Left cardiac atrium (tissue), 4 donors: ENCODE measurements around the gene MRGPRD. TPM values are rescaled to one million over a fixed set of nuclear protein-coding genes. Genes with fewer than 3 reads are reported as not detected.

ENCODE experiments used
- ATAC-seq, 2 donors: fragments of 200-7000 bp; cut with Tn5 transposase; one replicate each; pipeline ENCODE4 v1.9.1; 2020; ENCODE audit warnings: mild to moderate bottlenecking in 2 of 2, moderate library complexity in 2 of 2
- DNase-seq: peaks from one replicate; pipeline ENCODE4 v3.0.0-alpha.2; 2020
- intact Hi-C, 2 donors: fragments of 100-400 bp; cut with DNase I; formaldehyde crosslinking; loops; one replicate each; pipeline versions ENCODE4 v1.14.1 to v1.15.1; 2022 to 2023
- total RNA-seq, 2 donors: library from RNA; stranded (reverse); fragmentation: NEBNext Ultra II Directional; extraction: Animal tissue kit (Norgen Biotek cat#: 25700); gene quantifications; one replicate each; pipeline ENCODE4 v1.2.1, GENCODE V29; 2021
- donor health status: DM: no; HTN: yes; CAD: no.
- donor health status: DM: no; HTN: yes; CAD: no; lungs with severe emphysema.
- donor health status: DM: yes; HTN: yes; CAD: no.
- donor health status: Dilated cardiomyopathy.

The MRGPRD gene
- total RNA-seq, 2 donors from 2014 or later = not detected

- intact Hi-C loops = no loop called here
- DNase-seq (no peak), ATAC-seq (no peak)
Observed at GRCh38 chr11:68958211-68958610, 22.6 kb downstream of the MRGPRD start.

- intact Hi-C loops = no loop called here
- DNase-seq (no peak), ATAC-seq (no peak)
Observed at GRCh38 chr11:68956547-68957254, 24.1 kb downstream of the MRGPRD start.

DNA sequence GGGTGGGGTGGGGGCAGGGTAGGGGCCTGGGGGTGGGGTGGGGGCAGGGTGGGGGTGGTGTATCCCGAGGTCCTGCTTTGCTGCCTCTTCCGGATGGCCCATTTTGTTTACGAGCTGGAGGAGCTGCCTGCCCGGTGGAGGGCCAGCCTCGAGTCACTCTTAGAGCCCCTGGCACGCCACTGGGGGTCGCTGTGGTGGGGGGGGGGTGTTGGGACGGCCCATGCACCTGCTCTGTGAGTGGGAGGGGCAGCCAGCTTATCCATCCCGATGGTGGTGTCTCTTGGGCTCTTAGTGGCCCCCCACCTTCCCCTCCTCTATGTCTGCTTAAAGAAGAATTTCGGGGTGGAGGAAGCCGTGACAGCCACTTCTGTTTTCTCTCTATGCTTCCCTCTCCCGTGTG lies 24.6 kb downstream of the MRGPRD start:
- peak in 1 of 2 donors; percentile 15 for ATAC-seq
- DNase-seq = no peak

DNA sequence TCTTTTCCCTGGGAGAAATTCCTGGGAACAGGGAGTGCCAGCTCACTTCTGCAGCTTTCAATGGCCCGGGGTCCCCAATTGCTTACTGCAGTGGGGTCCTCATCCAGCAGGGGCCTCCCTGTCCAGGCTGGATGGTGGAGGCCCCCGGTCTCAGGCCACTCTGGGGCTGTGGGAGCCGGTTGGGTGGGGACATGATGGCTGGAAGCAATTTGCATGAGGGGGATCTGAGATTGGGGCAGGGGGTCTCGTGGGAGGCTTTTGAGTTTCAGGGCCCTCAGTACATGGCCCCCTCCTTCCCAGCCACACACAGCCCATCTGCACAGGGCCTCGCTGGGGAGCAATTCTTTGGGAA lies 25.2 kb downstream of the MRGPRD start:
- ATAC-seq (no peak), DNase-seq (no peak)
- intact Hi-C loops = no loop called here

More for the DNA sequence above, 24.6 kb downstream of the MRGPRD start:
- intact Hi-C loops = no loop called here

- peak; percentile 63 for DNase-seq
- ATAC-seq = peak; percentile 60 to 77
- intact Hi-C loops = no loop called here
Observed at GRCh38 chr11:68954836-68955606, 25.8 kb downstream of the MRGPRD start.

DNA sequence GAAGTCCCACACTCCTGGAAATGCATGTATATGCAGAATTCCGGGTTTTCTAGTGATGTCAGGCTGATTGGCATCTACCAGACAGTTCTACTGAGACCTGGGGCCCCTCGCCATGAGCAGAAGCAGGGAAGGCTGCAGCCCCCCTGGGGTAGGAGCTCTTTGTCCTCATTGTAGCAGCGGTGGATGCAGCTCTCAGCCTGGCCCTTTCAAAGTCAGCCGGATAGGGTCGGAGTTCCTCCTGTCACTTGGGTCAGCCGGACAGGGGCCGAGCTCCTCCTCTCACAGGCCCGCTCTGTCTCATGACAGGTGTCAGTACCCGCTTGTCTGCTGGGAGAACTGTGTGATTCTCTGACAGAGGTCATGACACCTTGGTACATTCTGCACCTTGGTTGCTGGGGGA lies 30.0 kb downstream of the MRGPRD start:
- intact Hi-C loops = no loop called here

GRCh38 chr11:68950270-68950669 lies 30.5 kb downstream of the MRGPRD start:
- no peak for DNase-seq
- intact Hi-C loops = no loop called here
- no peak for ATAC-seq

More for the DNA sequence above, 30.0 kb downstream of the MRGPRD start:
- ATAC-seq = no peak
- DNase-seq = no peak

DNA sequence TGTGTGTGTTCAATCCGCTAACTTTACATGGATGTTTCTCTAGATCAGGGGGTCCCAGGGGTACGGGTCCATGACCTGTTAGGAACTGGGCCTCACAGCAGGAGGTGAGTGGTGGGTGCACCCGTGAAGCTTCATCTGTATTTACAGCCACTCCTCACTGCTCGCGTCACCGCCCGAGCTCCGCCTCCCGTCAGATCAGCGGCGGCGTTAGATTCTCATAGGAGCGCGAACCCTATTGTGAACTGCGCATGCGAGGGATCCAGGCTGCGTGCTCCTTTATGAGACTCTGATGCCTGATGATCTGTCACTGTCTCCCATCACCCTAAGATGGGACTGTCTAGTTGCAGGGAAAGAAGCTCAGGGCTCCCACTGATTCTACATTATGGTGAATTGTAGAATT lies 31.9 kb downstream of the MRGPRD start:
- DNase-seq (no peak), ATAC-seq (no peak)
- intact Hi-C loops = no loop called here

DNA sequence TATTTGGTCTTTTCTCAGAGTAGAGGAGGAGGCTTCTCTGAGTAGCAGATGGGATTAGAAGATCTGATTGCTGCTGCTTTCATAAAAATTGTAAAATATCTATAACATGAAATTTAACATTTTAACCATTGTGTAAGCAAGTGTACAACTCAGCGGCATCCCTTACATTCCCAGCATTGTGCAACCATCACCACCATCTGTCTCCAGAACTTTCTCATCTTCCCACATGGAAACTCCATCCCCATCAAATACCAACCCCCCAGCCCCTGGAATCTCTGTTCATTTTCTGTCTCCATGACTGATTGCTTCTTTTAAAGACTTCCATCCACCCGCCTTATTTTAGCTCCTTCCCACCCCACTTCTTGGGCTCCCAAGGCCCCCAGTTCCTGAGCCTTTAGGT lies 32.3 kb downstream of the MRGPRD start:
- no peak for ATAC-seq
- intact Hi-C loops = no loop called here
- DNase-seq = no peak

DNA sequence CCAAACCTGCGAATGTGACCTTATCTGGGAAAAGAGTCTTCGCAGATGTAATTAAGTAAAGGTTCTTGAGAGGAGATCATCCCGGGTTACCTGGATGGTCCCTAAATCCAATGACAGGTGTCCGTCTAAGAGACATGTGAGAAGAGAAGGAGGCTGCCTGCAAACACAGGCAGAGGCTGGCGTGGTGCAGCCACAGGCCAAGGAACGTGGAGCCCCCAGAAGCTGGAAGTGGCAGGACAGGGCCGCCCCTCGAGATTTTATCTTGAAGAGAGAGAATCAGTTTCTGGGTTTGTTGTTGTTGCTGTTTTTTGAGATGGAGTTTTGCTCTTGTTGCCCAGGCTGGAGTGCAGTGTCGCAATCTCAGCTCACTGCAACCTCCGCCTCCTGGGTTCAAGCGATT lies 33.6 kb downstream of the MRGPRD start:
- ATAC-seq (no peak), DNase-seq (no peak)
- intact Hi-C loops = no loop called here

GRCh38 chr11:68946416-68947090 lies 34.2 kb downstream of the MRGPRD start:
- peak; percentile 56 for DNase-seq
- peak; percentile 66 to 91 for ATAC-seq
- intact Hi-C loops = no loop called here

DNA sequence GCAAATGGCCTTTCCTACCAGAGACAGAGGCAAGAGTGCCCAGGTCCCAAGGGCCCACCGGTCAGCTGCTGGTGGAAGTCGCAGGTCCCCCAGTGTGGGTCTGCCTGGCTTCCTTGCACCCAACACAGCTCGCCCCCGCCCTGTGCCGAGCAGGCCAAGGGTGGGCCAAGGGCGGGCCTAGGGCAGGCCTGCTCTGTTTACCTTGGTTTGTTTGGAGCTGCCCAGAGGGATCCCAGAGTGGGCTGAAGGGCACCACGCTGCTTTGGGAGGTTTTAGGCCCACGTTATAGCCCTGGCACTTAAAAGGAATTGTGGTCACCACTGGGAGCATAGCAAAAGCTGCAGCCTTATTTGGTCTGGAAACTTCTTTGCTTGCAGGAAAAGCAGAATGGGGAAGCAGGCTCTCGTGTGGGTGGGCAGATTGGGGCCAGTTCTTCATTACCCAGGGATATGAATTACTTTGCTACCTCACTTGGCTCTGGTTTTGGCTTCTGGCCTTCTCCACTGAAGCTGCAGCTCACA lies 38.0 kb downstream of the MRGPRD start:
- ATAC-seq = peak; percentile 7 to 54
- peak; percentile 13 for DNase-seq
- intact Hi-C loops = no loop called here

GRCh38 chr11:68942095-68942620 lies 38.6 kb downstream of the MRGPRD start:
- ATAC-seq = no peak
- intact Hi-C loops = no loop called here

DNA sequence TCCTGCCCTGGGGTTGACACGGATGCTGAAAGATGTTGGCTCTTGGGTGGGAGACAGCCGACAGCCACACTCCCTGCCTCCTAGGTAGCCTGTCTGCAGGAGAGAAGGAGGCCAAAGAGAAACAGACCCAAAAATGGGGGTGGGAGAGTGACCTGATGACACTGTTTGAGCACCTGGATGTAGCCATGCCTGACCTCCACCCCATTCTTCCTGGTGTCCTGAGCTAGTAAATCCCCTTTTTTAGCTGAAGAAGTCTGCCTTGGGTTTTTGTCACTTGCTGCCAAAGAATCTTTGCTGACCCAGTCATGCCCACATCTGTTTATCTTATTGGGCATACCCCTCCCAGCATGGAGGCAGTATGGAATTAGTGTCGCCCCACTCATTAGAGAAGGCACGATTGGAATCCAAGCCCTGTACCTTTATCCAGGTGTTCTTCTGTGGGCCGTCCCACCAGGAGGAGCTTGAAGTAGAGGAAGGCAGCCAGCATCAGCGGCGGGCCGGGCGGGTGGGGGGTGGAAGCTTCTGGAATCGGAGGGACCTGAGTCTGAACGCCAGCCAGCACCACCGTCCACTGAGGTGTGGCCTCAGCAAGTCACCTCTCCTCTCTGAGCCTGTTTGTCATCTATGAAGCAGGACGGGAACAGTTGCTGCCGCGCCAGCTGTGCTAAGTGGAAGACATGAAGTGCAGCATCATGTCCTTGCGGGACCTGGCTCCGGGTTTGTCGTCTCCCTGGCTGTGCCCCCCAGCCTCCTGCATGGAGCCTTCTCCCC lies 39.3 kb downstream of the MRGPRD start:
- intact Hi-C loops = no loop called here
- peak; percentile 24 for DNase-seq
- no peak for ATAC-seq

More at GRCh38 chr11:68942095-68942620, 38.6 kb downstream of the MRGPRD start:
- peak; percentile 16 for DNase-seq

GRCh38 chr11:68940651-68941323 lies 40.0 kb downstream of the MRGPRD start:
- ATAC-seq (no peak), DNase-seq (no peak)
- intact Hi-C loops = no loop called here

- DNase-seq = peak; percentile 15
- intact Hi-C loops = no loop called here
- ATAC-seq = no peak
Observed at GRCh38 chr11:68939583-68940555, 40.9 kb downstream of the MRGPRD start.
